Astrocyte (in vitro differentiated cells and primary cell): ENCODE measurements around the gene FRRS1. TPM values are rescaled to one million over a fixed set of nuclear protein-coding genes. Genes with fewer than 3 reads are reported as not detected.

Source experiments
- DNase-seq: peaks from one replicate; pipeline ENCODE4 v3.0.0-alpha.2; 2010; ENCODE audit warnings: low read depth
- FAIRE-seq: peaks from 2 replicates; lab custom pipeline; 2011; peaks lifted over from hg19 to GRCh38; lab: Jason Lieb, UNC
- H2AFZ ChIP-seq: 2 replicates; pipeline ENCODE4 v1.6.0; 2012; ENCODE audit warnings: low read depth, low read length, inconsistent platforms
- H3K27ac ChIP-seq: 2 replicates; pipeline ENCODE4 v1.5.1; 2011; ENCODE audit warnings: low read depth, low read length, inconsistent platforms
- H3K27me3 ChIP-seq: 2 replicates; pipeline ENCODE4 v1.6.0; 2011; ENCODE audit warnings: low read length, inconsistent platforms; ENCODE audit not compliant: insufficient read depth
- H3K36me3 ChIP-seq: 2 replicates; pipeline ENCODE4 v1.5.1; 2011; ENCODE audit warnings: low read length, inconsistent platforms; ENCODE audit not compliant: insufficient read depth
- H3K4me1 ChIP-seq: 2 replicates; pipeline ENCODE4 v1.5.1; 2011; ENCODE audit warnings: low read length, inconsistent platforms; ENCODE audit not compliant: insufficient read depth
- H3K4me2 ChIP-seq: 2 replicates; pipeline ENCODE4 v1.6.0; 2012; ENCODE audit warnings: low read length, inconsistent platforms
- H3K4me3 ChIP-seq: 2 replicates; pipeline ENCODE4 v1.5.1; 2011; ENCODE audit warnings: low read depth, mild to moderate bottlenecking, low read length, inconsistent platforms; ENCODE audit not compliant: insufficient read depth
- H3K79me2 ChIP-seq: 2 replicates; pipeline ENCODE4 v1.6.0; 2012; ENCODE audit warnings: mild to moderate bottlenecking, low read length, inconsistent platforms; ENCODE audit not compliant: insufficient read depth
- H3K9ac ChIP-seq: 2 replicates; pipeline ENCODE4 v1.6.0; 2012; ENCODE audit warnings: mild to moderate bottlenecking, low read length, inconsistent platforms
- H3K9me3 ChIP-seq: 2 replicates; pipeline ENCODE4 v1.5.1; 2012; ENCODE audit warnings: low read depth, mild to moderate bottlenecking, low read length, inconsistent platforms; ENCODE audit not compliant: insufficient read depth
- H4K20me1 ChIP-seq: 2 replicates; pipeline ENCODE4 v1.6.0; 2012; ENCODE audit warnings: low read length, inconsistent platforms; ENCODE audit not compliant: insufficient read depth
- H3K27ac Mint-ChIP-seq: one replicate; pipeline ENCODE4 v1.8.0; 2021; ENCODE audit warnings: mild to moderate bottlenecking, mixed read lengths; ENCODE audit not compliant: unreplicated experiment
- H3K27me3 Mint-ChIP-seq: one replicate; pipeline ENCODE4 v1.8.0; 2021; ENCODE audit warnings: low read depth, mixed read lengths; ENCODE audit not compliant: unreplicated experiment
- H3K36me3 Mint-ChIP-seq: one replicate; pipeline ENCODE4 v1.8.0; 2021; ENCODE audit warnings: low read depth, mixed read lengths; ENCODE audit not compliant: unreplicated experiment
- H3K4me1 Mint-ChIP-seq: one replicate; pipeline ENCODE4 v1.8.0; 2021; ENCODE audit warnings: low read depth, mixed read lengths; ENCODE audit not compliant: unreplicated experiment
- H3K4me3 Mint-ChIP-seq: one replicate; pipeline ENCODE4 v1.8.0; 2021; ENCODE audit warnings: mild to moderate bottlenecking, moderate library complexity, mixed read lengths; ENCODE audit not compliant: unreplicated experiment
- H3K9me3 Mint-ChIP-seq: one replicate; pipeline ENCODE4 v1.8.0; 2021; ENCODE audit warnings: mild to moderate bottlenecking, mixed read lengths; ENCODE audit not compliant: unreplicated experiment
- EZH2 ChIP-seq: IDR thresholded peaks from 2 replicates; pipeline ENCODE4 v1.6.1; 2012; ENCODE audit warnings: mild to moderate bottlenecking, low read length, inconsistent platforms; ENCODE audit not compliant: insufficient read depth
- total RNA-seq: library from RNA; stranded (reverse); gene quantifications from 2 replicates; pipeline ENCODE4 v1.2.1, GENCODE V29; 2021
- TF ChIP-seq, protein P1 (sequence below): IDR thresholded peaks from 2 replicates; pipeline ENCODE4 v1.5.1; 2011; ENCODE audit warnings: low read depth, mild to moderate bottlenecking, inconsistent platforms, low read length, moderate library complexity; ENCODE audit not compliant: insufficient read depth

FRRS1 gene
- total RNA-seq, 1 donor from 2014 or later: 4.5 TPM

DNA sequence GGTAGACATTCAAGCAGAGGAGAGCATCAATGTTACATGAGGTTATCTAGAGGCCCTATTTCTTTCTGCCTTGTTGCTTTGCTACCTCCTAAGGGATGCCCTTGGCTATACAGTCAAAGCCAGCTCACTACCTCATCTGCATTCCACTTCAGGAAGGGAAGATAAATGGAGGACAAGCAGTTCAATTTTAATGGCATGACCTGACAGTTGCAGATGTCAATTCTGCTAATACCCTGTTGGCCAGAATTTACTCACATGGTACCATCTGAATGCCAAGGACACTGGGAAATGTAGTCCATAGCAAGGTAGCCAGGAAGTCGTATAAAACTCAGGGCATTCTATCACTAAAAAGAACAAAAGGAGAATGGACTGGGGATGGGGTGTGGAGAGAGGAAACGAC is 89.0 kb downstream of the FRRS1 start:
- Mint-ChIP-seq H3K4me1 (peaks cover 21% of the 10 kb centered on the region), H3K4me3 (no peak overlapping the region), H3K9me3 (no peaks in the 10 kb centered on the region), H3K27ac (no peak overlapping the region), H3K27me3 (no peaks in the 10 kb centered on the region), H3K36me3 (no peaks in the 10 kb centered on the region)
- no peaks in the 10 kb centered on the region for H4K20me1 ChIP-seq
- H3K4me1 ChIP-seq: peaks cover 10% of the 10 kb centered on the region
- no peak for FAIRE-seq
- H3K79me2 ChIP-seq: no peaks in the 10 kb centered on the region
- no peak overlapping the region for H3K27ac ChIP-seq
- no peak for DNase-seq
- no peak overlapping the region for H3K4me2 ChIP-seq
- no peaks in the 10 kb centered on the region for H3K27me3 ChIP-seq
- no peak overlapping the region for H2AFZ ChIP-seq
- H3K36me3 ChIP-seq: no peaks in the 10 kb centered on the region
- no peaks in the 10 kb centered on the region for H3K9me3 ChIP-seq
- no peak overlapping the region for H3K4me3 ChIP-seq
- H3K9ac ChIP-seq: no peak overlapping the region
- TF ChIP-seq EZH2: no peak
- TF ChIP-seq, protein P1, sequence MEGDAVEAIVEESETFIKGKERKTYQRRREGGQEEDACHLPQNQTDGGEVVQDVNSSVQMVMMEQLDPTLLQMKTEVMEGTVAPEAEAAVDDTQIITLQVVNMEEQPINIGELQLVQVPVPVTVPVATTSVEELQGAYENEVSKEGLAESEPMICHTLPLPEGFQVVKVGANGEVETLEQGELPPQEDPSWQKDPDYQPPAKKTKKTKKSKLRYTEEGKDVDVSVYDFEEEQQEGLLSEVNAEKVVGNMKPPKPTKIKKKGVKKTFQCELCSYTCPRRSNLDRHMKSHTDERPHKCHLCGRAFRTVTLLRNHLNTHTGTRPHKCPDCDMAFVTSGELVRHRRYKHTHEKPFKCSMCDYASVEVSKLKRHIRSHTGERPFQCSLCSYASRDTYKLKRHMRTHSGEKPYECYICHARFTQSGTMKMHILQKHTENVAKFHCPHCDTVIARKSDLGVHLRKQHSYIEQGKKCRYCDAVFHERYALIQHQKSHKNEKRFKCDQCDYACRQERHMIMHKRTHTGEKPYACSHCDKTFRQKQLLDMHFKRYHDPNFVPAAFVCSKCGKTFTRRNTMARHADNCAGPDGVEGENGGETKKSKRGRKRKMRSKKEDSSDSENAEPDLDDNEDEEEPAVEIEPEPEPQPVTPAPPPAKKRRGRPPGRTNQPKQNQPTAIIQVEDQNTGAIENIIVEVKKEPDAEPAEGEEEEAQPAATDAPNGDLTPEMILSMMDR: no peak

GRCh38 chr1:99676876-99677275 is 89.6 kb downstream of the FRRS1 start:
- H3K9me3 Mint-ChIP-seq: no peaks in the 10 kb centered on the region
- FAIRE-seq (no peak), DNase-seq (no peak)
- peaks cover 10% of the 10 kb centered on the region for H3K4me1 ChIP-seq
- no peaks in the 10 kb centered on the region for H3K27me3 ChIP-seq
- H4K20me1 ChIP-seq: no peaks in the 10 kb centered on the region
- H3K4me1 Mint-ChIP-seq: peaks cover 16% of the 10 kb centered on the region
- TF ChIP-seq EZH2: no peak
- TF ChIP-seq, protein P1: no peak
- H3K27ac ChIP-seq: no peak overlapping the region
- H3K27ac Mint-ChIP-seq: no peak overlapping the region
- no peak overlapping the region for H3K4me2 ChIP-seq
- no peak overlapping the region for H3K9ac ChIP-seq
- no peaks in the 10 kb centered on the region for H3K79me2 ChIP-seq
- no peak overlapping the region for H2AFZ ChIP-seq
- H3K9me3 ChIP-seq: no peaks in the 10 kb centered on the region
- no peaks in the 10 kb centered on the region for H3K36me3 ChIP-seq
- H3K4me3 Mint-ChIP-seq: no peak overlapping the region
- H3K4me3 ChIP-seq: no peak overlapping the region
- no peaks in the 10 kb centered on the region for H3K36me3 Mint-ChIP-seq
- H3K27me3 Mint-ChIP-seq: no peaks in the 10 kb centered on the region

- DNase-seq: no peak
- no peak for FAIRE-seq
- no peak for TF ChIP-seq EZH2
- TF ChIP-seq, protein P1: no peak
- H3K4me2 ChIP-seq: no peak overlapping the region
- no peaks in the 10 kb centered on the region for H3K27me3 ChIP-seq
- H3K27me3 Mint-ChIP-seq: no peaks in the 10 kb centered on the region
- H3K79me2 ChIP-seq: no peaks in the 10 kb centered on the region
- H3K9me3 Mint-ChIP-seq: no peaks in the 10 kb centered on the region
- H3K36me3 ChIP-seq: no peaks in the 10 kb centered on the region
- H3K27ac ChIP-seq: no peak overlapping the region
- no peaks in the 10 kb centered on the region for H3K9me3 ChIP-seq
- no peak overlapping the region for H3K4me3 Mint-ChIP-seq
- no peak overlapping the region for H3K4me3 ChIP-seq
- no peak overlapping the region for H3K27ac Mint-ChIP-seq
- H2AFZ ChIP-seq: no peak overlapping the region
- no peak overlapping the region for H3K9ac ChIP-seq
- no peaks in the 10 kb centered on the region for H4K20me1 ChIP-seq
- no peaks in the 10 kb centered on the region for H3K36me3 Mint-ChIP-seq
- H3K4me1 ChIP-seq: peaks cover 10% of the 10 kb centered on the region
- peaks cover 12% of the 10 kb centered on the region for H3K4me1 Mint-ChIP-seq
These were observed 90.4 kb downstream of the FRRS1 start for GRCh38 chr1:99675994-99676393.
